ENCODE measurements around the gene CPS1.

Gene CPS1

GRCh38 chr2:210548031-210548430, 8.4 kb upstream of the CPS1 start:
- DNase-seq, result no peak

GRCh38 chr2:210548878-210549384, 7.5 kb upstream of the CPS1 start:
- no peak for DNase-seq

- no peak for DNase-seq
These were observed 5.4 kb upstream of the CPS1 start for GRCh38 chr2:210551001-210551400.

- no peak for DNase-seq
These were observed 3.0 kb upstream of the CPS1 start for GRCh38 chr2:210553373-210553772.

GRCh38 chr2:210555555-210555954, 844 bp upstream of the CPS1 start:
- DNase-seq, result no peak

GRCh38 chr2:210557721-210558120, 1.3 kb downstream of the CPS1 start:
- no peak for DNase-seq

GRCh38 chr2:210558708-210559107, 2.3 kb downstream of the CPS1 start:
- no peak for DNase-seq

- DNase-seq, result no peak
These were observed 2.8 kb downstream of the CPS1 start for GRCh38 chr2:210559182-210559581.

- no peak for DNase-seq
These were observed 5.1 kb downstream of the CPS1 start for GRCh38 chr2:210561475-210561874.

GRCh38 chr2:210562091-210562490, 5.7 kb downstream of the CPS1 start:
- DNase-seq, result no peak

GRCh38 chr2:210562502-210563080, 6.2 kb downstream of the CPS1 start:
- DNase-seq, result no peak

GRCh38 chr2:210567279-210567678, 10.9 kb downstream of the CPS1 start:
- no peak for DNase-seq

GRCh38 chr2:210568108-210568507, 11.7 kb downstream of the CPS1 start:
- no peak for DNase-seq

- DNase-seq, result no peak
These were observed 21.1 kb downstream of the CPS1 start for GRCh38 chr2:210577263-210578071.

- DNase-seq, result no peak
These were observed 28.4 kb downstream of the CPS1 start for GRCh38 chr2:210584834-210585233.

- DNase-seq, result no peak
These were observed 30.0 kb downstream of the CPS1 start for GRCh38 chr2:210586381-210586780.

- no peak for DNase-seq
These were observed 35.3 kb downstream of the CPS1 start for GRCh38 chr2:210591663-210592062.

GRCh38 chr2:210592726-210593125, 36.3 kb downstream of the CPS1 start:
- DNase-seq, result no peak

- no peak for DNase-seq
These were observed 36.8 kb downstream of the CPS1 start for GRCh38 chr2:210593166-210593565.

- no peak for DNase-seq
These were observed 41.8 kb downstream of the CPS1 start for GRCh38 chr2:210598219-210598618.

GRCh38 chr2:210599476-210599875, 43.1 kb downstream of the CPS1 start:
- no peak for DNase-seq

GRCh38 chr2:210604666-210605065, 48.3 kb downstream of the CPS1 start:
- no peak for DNase-seq

GRCh38 chr2:210606001-210606400, 49.6 kb downstream of the CPS1 start:
- no peak for DNase-seq

- DNase-seq, result no peak
These were observed 55.1 kb downstream of the CPS1 start for GRCh38 chr2:210611466-210611865.

GRCh38 chr2:210616074-210616473, 59.7 kb downstream of the CPS1 start:
- no peak for DNase-seq
